Spinal cord (tissue), 10 donors: ENCODE results near the gene FAM120AOS. TPM values are rescaled to one million over a fixed set of nuclear protein-coding genes. Genes with fewer than 3 reads are reported as not detected.

Source experiments
- DNase-seq, 6 donors: peaks; one replicate each; pipeline versions ENCODE4 v3.0.0 to v3.0.0-alpha.2; 2013 to 2015; ENCODE audit warnings: low spot score in 6 of 6, low read depth in 4 of 6
- H3K27ac ChIP-seq: one replicate; pipeline ENCODE4 v1.5.1; 2013; ENCODE audit warnings: low read depth, low read length, control low read depth
- H3K27me3 ChIP-seq: one replicate; pipeline ENCODE4 v1.6.1; 2013; ENCODE audit warnings: low read length; ENCODE audit not compliant: control insufficient read depth, insufficient read depth
- H3K36me3 ChIP-seq: one replicate; pipeline ENCODE4 v1.6.1; 2013; ENCODE audit warnings: low read length; ENCODE audit not compliant: control insufficient read depth, insufficient read depth
- H3K4me1 ChIP-seq: one replicate; pipeline ENCODE4 v1.6.1; 2013; ENCODE audit warnings: low read length; ENCODE audit not compliant: control insufficient read depth, insufficient read depth
- H3K4me3 ChIP-seq: one replicate; pipeline ENCODE4 v1.5.1; 2013; ENCODE audit warnings: low read depth, low read length, control low read depth
- H3K9me3 ChIP-seq: one replicate; pipeline ENCODE4 v1.6.1; 2013; ENCODE audit warnings: low read length; ENCODE audit not compliant: control insufficient read depth, insufficient read depth
- WGBS: methylation state at CpG from one replicate; pipeline ENCODE4 v1.1.5; 2013; ENCODE audit warnings: missing lambda C conversion rate; ENCODE audit not compliant: insufficient coverage; 5-methylcytosine and 5-hydroxymethylcytosine counted together
- polyA plus RNA-seq, 2 donors: library from polyadenylated mRNA; unstranded; fragments of 120-200 nt; gene quantifications; one replicate each; pipeline ENCODE4 v1.2.1, GENCODE V29; 2013; ENCODE audit not compliant: insufficient read length in 2 of 2
- total RNA-seq, 2 donors: library from RNA; depleted of rRNA in 1 of 2; stranded (reverse); fragments of 120-200 nt in 1 of 2; fragments of >200 nt in 1 of 2; gene quantifications; one replicate each; pipeline versions ENCODE4 v1.2.3 to v1.2.4, GENCODE V29; 2013 to 2014
- donor health status: healthy.

FAM120AOS gene
- total and polyA plus RNA-seq, 4 donors = 32.9 to 54.0 (median 50.1) TPM

- Histone ChIP-seq H3K4me3 (no peak overlapping the region), H3K36me3 (no peaks in the 10 kb centered on the region), H3K4me1 (peaks cover 16% of the 10 kb centered on the region), H3K9me3 (no peaks in the 10 kb centered on the region), H3K27ac (no peak overlapping the region), H3K27me3 (no peaks in the 10 kb centered on the region)
- no peak for DNase-seq
- WGBS = 72% methylated on average over 2 of the region's 3 CpGs
These were observed 19.3 kb downstream of the FAM120AOS start for GRCh38 chr9:93434056-93434455.

GRCh38 chr9:93432964-93433363 lies 20.4 kb downstream of the FAM120AOS start:
- peaks cover 11% of the 10 kb centered on the region for H3K4me1 ChIP-seq
- H3K27ac ChIP-seq = no peak overlapping the region
- H3K4me3 ChIP-seq = no peak overlapping the region
- WGBS = no CpG with 5 or more reads among the region's 1 CpG
- DNase-seq = no peak
- no peaks in the 10 kb centered on the region for H3K36me3 ChIP-seq
- no peaks in the 10 kb centered on the region for H3K9me3 ChIP-seq
- no peaks in the 10 kb centered on the region for H3K27me3 ChIP-seq

GRCh38 chr9:93431539-93432105 lies 21.8 kb downstream of the FAM120AOS start:
- Histone ChIP-seq H3K36me3 (no peaks in the 10 kb centered on the region), H3K9me3 (no peaks in the 10 kb centered on the region), H3K27ac (no peak overlapping the region), H3K27me3 (no peaks in the 10 kb centered on the region), H3K4me1 (peaks cover 6% of the 10 kb centered on the region), H3K4me3 (no peak overlapping the region)
- DNase-seq = no peak
- 77% methylated on average over 3 of the region's 5 CpGs for WGBS

- DNase-seq = no peak
- Histone ChIP-seq H3K27me3 (no peaks in the 10 kb centered on the region), H3K9me3 (no peaks in the 10 kb centered on the region), H3K4me3 (no peak overlapping the region), H3K4me1 (peaks cover 7% of the 10 kb centered on the region), H3K27ac (no peak overlapping the region), H3K36me3 (no peaks in the 10 kb centered on the region)
- 39% methylated on average over 1 of the region's 5 CpGs for WGBS
These were observed 25.6 kb downstream of the FAM120AOS start for GRCh38 chr9:93427655-93428379.

- DNase-seq = peak in 2 of 6 donors; percentile 22 to 66
- Histone ChIP-seq H3K36me3 (no peaks in the 10 kb centered on the region), H3K4me1 (peaks cover 7% of the 10 kb centered on the region), H3K9me3 (peaks cover 2% of the 10 kb centered on the region), H3K27ac (no peak overlapping the region), H3K4me3 (no peak overlapping the region), H3K27me3 (no peaks in the 10 kb centered on the region)
- WGBS = 65% methylated on average over 5 of the region's 10 CpGs
These were observed 30.3 kb downstream of the FAM120AOS start for GRCh38 chr9:93422977-93423616.

GRCh38 chr9:93419023-93419422 lies 34.4 kb downstream of the FAM120AOS start:
- Histone ChIP-seq H3K4me1 (peaks cover 7% of the 10 kb centered on the region), H3K4me3 (no peak overlapping the region), H3K27me3 (no peaks in the 10 kb centered on the region), H3K9me3 (peaks cover 5% of the 10 kb centered on the region), H3K36me3 (no peaks in the 10 kb centered on the region), H3K27ac (no peak overlapping the region)
- no peak for DNase-seq
- no CpG with 5 or more reads among the region's 1 CpG for WGBS

GRCh38 chr9:93417538-93417937 lies 35.8 kb downstream of the FAM120AOS start:
- Histone ChIP-seq H3K4me1 (no peaks in the 10 kb centered on the region), H3K27ac (no peak overlapping the region), H3K27me3 (no peaks in the 10 kb centered on the region), H3K9me3 (peaks cover 5% of the 10 kb centered on the region), H3K36me3 (no peaks in the 10 kb centered on the region), H3K4me3 (no peak overlapping the region)
- DNase-seq = no peak
- no CpG with 5 or more reads among the region's 1 CpG for WGBS

GRCh38 chr9:93416530-93417235 lies 36.7 kb downstream of the FAM120AOS start:
- no peaks in the 10 kb centered on the region for H3K27me3 ChIP-seq
- no peak for DNase-seq
- H3K4me3 ChIP-seq = no peak overlapping the region
- H3K9me3 ChIP-seq = peaks cover 5% of the 10 kb centered on the region
- 84% methylated on average over 8 of the region's 8 CpGs for WGBS
- no peaks in the 10 kb centered on the region for H3K36me3 ChIP-seq
- no peak overlapping the region for H3K27ac ChIP-seq
- no peaks in the 10 kb centered on the region for H3K4me1 ChIP-seq

- H3K4me3 ChIP-seq = no peak overlapping the region
- WGBS = no CpG with 5 or more reads among the region's 2 CpGs
- no peak overlapping the region for H3K27ac ChIP-seq
- H3K27me3 ChIP-seq = no peaks in the 10 kb centered on the region
- no peaks in the 10 kb centered on the region for H3K4me1 ChIP-seq
- no peaks in the 10 kb centered on the region for H3K36me3 ChIP-seq
- peaks cover 5% of the 10 kb centered on the region for H3K9me3 ChIP-seq
- no peak for DNase-seq
These were observed 38.1 kb downstream of the FAM120AOS start for GRCh38 chr9:93415176-93415690.
